Body of pancreas (tissue), 4 donors: ENCODE results near the gene PVALB. TPM values are rescaled to one million over a fixed set of nuclear protein-coding genes. Genes with fewer than 3 reads are reported as not detected.

Experiments used
- ATAC-seq: fragments of 150-250 bp; one replicate; pipeline ENCODE4 v1.9.1; 2016
- DNase-seq, 4 donors: peaks; one replicate each; pipeline ENCODE4 v3.0.0-alpha.2; 2019
- H3K27ac ChIP-seq, 4 donors: fragments of 200-600 bp; sonication (generic); 1 replicate in 3 of 4; 2 replicates in 1 of 4; pipeline versions ENCODE4 v1.5.1 to v1.6.1; 2016 to 2019; ENCODE audit warnings: mild to moderate bottlenecking in 1 of 4, mixed read lengths in 1 of 4, moderate library complexity in 1 of 4
- H3K27me3 ChIP-seq, 2 donors: fragments of 200-600 bp; sonication (generic); one replicate each; pipeline ENCODE4 v1.6.0; 2016; ENCODE audit warnings: mild to moderate bottlenecking in 1 of 2
- H3K36me3 ChIP-seq, 2 donors: fragments of 200-600 bp; sonication (generic); replicated peaks in 1 of 2; 2 replicates each; pipeline ENCODE4 v1.5.1; 2016; ENCODE audit warnings: low read depth in 2 of 2; ENCODE audit not compliant: insufficient read depth in 1 of 2
- H3K4me1 ChIP-seq: fragments of 200-600 bp; sonication (generic); one replicate; pipeline ENCODE4 v1.6.0; 2016
- H3K4me3 ChIP-seq, 2 donors: fragments of 200-600 bp; sonication (generic); 1 replicate in 1 of 2; 2 replicates in 1 of 2; pipeline ENCODE4 v1.5.1; 2016 to 2019
- H3K9me3 ChIP-seq, 3 donors: fragments of 200-600 bp; sonication (generic); 1 replicate in 2 of 3; 2 replicates in 1 of 3; pipeline ENCODE4 v1.5.1; 2016
- CTCF ChIP-seq, 7 experiments: fragments of 450-650 bp in 4 of 7; fragments of 200-600 bp in 3 of 7; sonication (generic) in 3 of 7; IDR thresholded peaks; one replicate each; pipeline ENCODE4 v1.5.1; 2016 to 2019; ENCODE audit warnings: antibody characterized with exemption in 7 of 7
- POLR2A ChIP-seq, 3 donors: fragments of 450-650 bp; IDR thresholded peaks; one replicate each; pipeline ENCODE4 v1.6.1; 2016; ENCODE audit warnings: antibody characterized with exemption in 3 of 3, mild to moderate bottlenecking in 2 of 3
- WGBS, 2 donors: methylation state at CpG; one replicate each; pipeline ENCODE4 v1.1.5; 2017; 5-methylcytosine and 5-hydroxymethylcytosine counted together
- intact Hi-C: fragments of 100-400 bp; cut with DNase I; formaldehyde crosslinking; loops from one replicate; pipeline ENCODE4 v1.15.1; 2023
- total RNA-seq, 2 donors: library from RNA; depleted of rRNA; stranded (reverse); fragments of >200 nt; gene quantifications; one replicate each; pipeline ENCODE4 v1.1.0, GENCODE V29; 2016

The PVALB gene
- total RNA-seq, 2 donors from 2014 or later: not detected

DNA sequence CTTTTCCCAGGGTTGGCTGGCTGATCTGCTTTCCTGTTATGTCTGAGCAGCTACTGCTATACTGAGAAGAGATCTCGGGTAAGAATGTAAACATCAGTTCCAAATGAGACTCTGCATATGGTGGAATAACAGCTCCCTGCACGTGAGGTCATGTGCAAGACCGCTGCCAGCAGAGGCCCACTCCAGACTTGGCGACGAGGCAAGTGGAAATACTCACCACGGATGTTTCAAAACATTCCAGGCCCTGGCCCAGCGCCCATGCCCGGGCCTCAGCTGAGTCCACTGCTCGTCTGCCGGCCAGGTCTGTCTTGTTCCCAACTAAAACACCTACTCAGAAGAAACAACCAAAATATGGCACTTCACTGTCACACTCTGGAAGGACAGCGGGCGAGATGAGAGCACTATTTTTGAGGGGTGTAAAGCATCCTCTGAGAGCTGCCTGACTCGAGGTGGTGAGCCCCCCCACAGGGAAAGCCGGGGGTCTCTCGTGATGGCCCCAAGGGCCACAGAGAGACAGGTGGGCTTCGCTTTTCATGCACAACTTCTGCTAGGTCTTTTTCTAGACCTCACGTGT is 54.1 kb downstream of the PVALB start:
- DNase-seq (no peak), ATAC-seq (no peak)
- intact Hi-C loops: no loop called here
- H3K4me1 ChIP-seq: peaks cover 9% of the 10 kb centered on the region
- no peaks in the 10 kb centered on the region for H3K9me3 ChIP-seq
- no peak overlapping the region for H3K4me3 ChIP-seq
- no peak overlapping the region for H3K27ac ChIP-seq
- H3K36me3 ChIP-seq: no peaks in the 10 kb centered on the region
- TF ChIP-seq CTCF (IDR thresholded peaks at IDR 0.05) (no peak), POLR2A (IDR thresholded peaks at IDR 0.05) (no peak)
- H3K27me3 ChIP-seq: no peaks in the 10 kb centered on the region
- 76 to 96% methylated on average over 7 to 17 of the region's 17 CpGs for WGBS, 2 donors

DNA sequence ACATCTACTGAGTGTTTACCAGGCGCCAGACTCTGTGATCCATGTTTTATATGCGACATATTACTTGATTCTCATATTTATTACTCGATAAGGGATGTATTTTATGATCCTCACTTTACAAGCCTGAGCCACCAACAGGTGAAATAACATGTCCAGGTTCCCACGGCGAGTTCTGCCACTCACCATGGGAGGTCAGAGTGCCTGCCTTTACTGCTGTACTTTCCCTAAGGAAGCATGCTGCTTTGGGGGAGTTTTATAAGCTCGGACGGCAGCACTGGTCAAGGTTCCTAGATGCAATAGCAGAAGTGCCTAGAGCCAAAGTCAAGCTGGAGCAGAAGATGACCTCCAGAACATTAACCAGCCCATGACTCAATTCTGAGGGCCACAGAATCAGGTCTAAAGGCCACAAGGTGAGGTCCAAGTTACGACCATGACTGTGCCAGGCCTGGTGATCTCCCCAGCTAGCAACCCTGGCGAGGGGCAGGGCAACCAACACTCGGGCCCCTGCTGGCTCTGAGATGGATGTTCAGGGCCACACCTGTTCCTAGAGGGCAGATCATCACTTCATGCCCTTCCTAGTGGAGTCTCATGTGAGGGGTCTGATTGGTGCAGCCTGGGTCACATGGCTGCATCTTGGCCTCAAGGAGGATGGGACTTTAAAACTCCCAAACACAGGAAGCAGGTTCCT is 55.1 kb downstream of the PVALB start:
- 47 to 51% methylated on average over 10 of the region's 10 CpGs for WGBS, 2 donors
- H3K36me3 ChIP-seq: no peaks in the 10 kb centered on the region
- peaks cover 18% of the 10 kb centered on the region for H3K4me1 ChIP-seq
- H3K27me3 ChIP-seq: no peaks in the 10 kb centered on the region
- peak in 3 of 4 donors; percentile 17 to 58 (median 49) for DNase-seq
- TF ChIP-seq POLR2A (IDR thresholded peaks at IDR 0.05) (no peak), CTCF (IDR thresholded peaks at IDR 0.05) (no peak)
- no peak for ATAC-seq
- no peak overlapping the region for H3K27ac ChIP-seq
- intact Hi-C loops: no loop called here
- no peak overlapping the region for H3K4me3 ChIP-seq
- H3K9me3 ChIP-seq: no peaks in the 10 kb centered on the region

DNA sequence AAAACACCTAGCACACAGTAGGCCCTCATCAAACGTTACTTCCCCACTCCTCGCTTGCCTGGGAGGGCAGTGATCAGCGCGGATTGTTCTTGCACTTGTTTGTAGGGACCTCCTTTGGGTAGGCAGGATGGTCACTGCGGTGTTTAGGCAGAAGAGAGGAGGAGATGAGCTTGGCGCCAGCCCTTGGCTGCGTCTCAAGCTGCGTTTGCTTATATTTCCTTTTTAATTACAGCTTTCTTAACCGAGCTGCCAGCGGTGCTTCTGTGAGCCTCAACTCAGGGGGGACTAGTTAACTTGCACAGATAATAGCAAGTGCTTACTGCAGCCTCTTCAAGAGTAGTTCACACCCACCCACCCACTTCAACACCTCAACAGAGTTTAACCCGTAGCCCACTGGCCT is 56.0 kb downstream of the PVALB start:
- Histone ChIP-seq H3K27me3 (no peaks in the 10 kb centered on the region), H3K4me3 (no peak overlapping the region), H3K36me3 (no peaks in the 10 kb centered on the region), H3K4me1 (peaks cover 18% of the 10 kb centered on the region), H3K9me3 (no peaks in the 10 kb centered on the region), H3K27ac (no peak overlapping the region)
- WGBS, 2 donors: 79 to 85% methylated on average over 11 of the region's 11 CpGs
- TF ChIP-seq POLR2A (IDR thresholded peaks at IDR 0.05): no peak
- no peak for TF ChIP-seq CTCF (IDR thresholded peaks at IDR 0.05)
- intact Hi-C loops: no loop called here
- ATAC-seq (no peak), DNase-seq (peak in 2 of 4 donors; percentile 2 to 3)

- 82 to 84% methylated on average over 19 of the region's 19 CpGs for WGBS, 2 donors
- peak in 1 of 4 donors; percentile 5 for DNase-seq
Measured at GRCh38 chr22:36759481-36760159, 57.2 kb downstream of the PVALB start.

More at GRCh38 chr22:36759481-36760159, 57.2 kb downstream of the PVALB start:
- H3K9me3 ChIP-seq: no peaks in the 10 kb centered on the region
- H3K27me3 ChIP-seq: no peaks in the 10 kb centered on the region
- no peak for ATAC-seq
- H3K27ac ChIP-seq: no peak overlapping the region
- H3K36me3 ChIP-seq: no peaks in the 10 kb centered on the region
- intact Hi-C loops: no loop called here
- peaks cover 18% of the 10 kb centered on the region for H3K4me1 ChIP-seq
- TF ChIP-seq POLR2A (IDR thresholded peaks at IDR 0.05) (no peak), CTCF (IDR thresholded peaks at IDR 0.05) (no peak)
- no peak overlapping the region for H3K4me3 ChIP-seq
